Measurements from ENCODE around the gene HLA-DOA. TPM values are rescaled to one million over a fixed set of nuclear protein-coding genes. Genes with fewer than 3 reads are reported as not detected.

Gene HLA-DOA
- total and polyA plus RNA-seq, 4 donors, result 0.69 to 3.0 (median 1.6) TPM

GRCh38 chr6:32964776-32965175 is 44.6 kb downstream of the HLA-DOA start:
- peaks cover 0 to 26% (median 12%) of the 10 kb centered on the region in 4 donors for H3K4me1 ChIP-seq (ENCODE audit: control insufficient read depth in 4 of 4, insufficient read depth in 4 of 4, low read length in 3 of 4)
- no peaks in the 10 kb centered on the region for H3K9me3 ChIP-seq (ENCODE audit: control insufficient read depth in 4 of 4, low read length in 3 of 4)
- H3K4me3 ChIP-seq (ENCODE audit: low read depth in 1 of 3, low read length in 3 of 3), result no peak overlapping the region
- WGBS, result 79% methylated on average over 5 of the region's 5 CpGs
- H3K27me3 ChIP-seq (ENCODE audit: control insufficient read depth in 4 of 4, insufficient read depth in 4 of 4, low read length in 3 of 4), result no peaks in the 10 kb centered on the region
- H3K27ac ChIP-seq (ENCODE audit: low read depth in 1 of 2, low read length in 2 of 2), result no peak overlapping the region
- DNase-seq (ENCODE audit: low spot score), result no peak
- no peaks in the 10 kb centered on the region for H3K36me3 ChIP-seq (ENCODE audit: control insufficient read depth in 4 of 4, insufficient read depth in 3 of 4, low read depth in 1 of 4, low read length in 3 of 4)
- H3K9ac ChIP-seq (ENCODE audit: low read depth in 1 of 2, low read length in 2 of 2), result no peak overlapping the region
- TF ChIP-seq ATF3 (IDR thresholded peaks at IDR 0.05) (no peak), HNF4G (IDR thresholded peaks at IDR 0.05) (no peak), JUND (IDR thresholded peaks at IDR 0.05) (no peak), SP1 (IDR thresholded peaks at IDR 0.05) (no peak)

- peaks cover 0 to 26% (median 12%) of the 10 kb centered on the region in 4 donors for H3K4me1 ChIP-seq (ENCODE audit: control insufficient read depth in 4 of 4, insufficient read depth in 4 of 4, low read length in 3 of 4)
- TF ChIP-seq FOXA2 (IDR thresholded peaks at IDR 0.05), result no peak
- no peak for TF ChIP-seq HNF4A (conservative IDR thresholded peaks at IDR 0.05)
- TF ChIP-seq FOXA1 (IDR thresholded peaks at IDR 0.05), result no peak
- TF ChIP-seq RAD21 (IDR thresholded peaks at IDR 0.05), result no peak
- no peak for TF ChIP-seq MAX (IDR thresholded peaks at IDR 0.05)
- no peak for TF ChIP-seq TAF1 (conservative IDR thresholded peaks at IDR 0.05)
- TF ChIP-seq EGR1 (IDR thresholded peaks at IDR 0.05; ENCODE audit: low read depth in 2 of 2), result no peak
- no peak for TF ChIP-seq GABPA (IDR thresholded peaks at IDR 0.05 in 1 of 2, conservative IDR thresholded peaks at IDR 0.05 in 1 of 2)
- TF ChIP-seq CTCF (IDR thresholded peaks at IDR 0.05; ENCODE audit: low read depth, low read length, missing input control), result no peak
- no peak for TF ChIP-seq JUND (IDR thresholded peaks at IDR 0.05)
- no peak for TF ChIP-seq YY1 (IDR thresholded peaks at IDR 0.05)
- TF ChIP-seq REST (IDR thresholded peaks at IDR 0.05), result no peak
- TF ChIP-seq SP1 (IDR thresholded peaks at IDR 0.05), result no peak
Observed at GRCh38 chr6:32963866-32964265, 45.5 kb downstream of the HLA-DOA start.

More at GRCh38 chr6:32963866-32964265, 45.5 kb downstream of the HLA-DOA start:
- no peak for DNase-seq (ENCODE audit: low spot score)
- Histone ChIP-seq H3K4me3 (ENCODE audit: low read depth in 1 of 3, low read length in 3 of 3) (no peak overlapping the region), H3K27ac (ENCODE audit: low read depth in 1 of 2, low read length in 2 of 2) (no peak overlapping the region), H3K9me3 (ENCODE audit: control insufficient read depth in 4 of 4, low read length in 3 of 4) (no peaks in the 10 kb centered on the region), H3K36me3 (ENCODE audit: control insufficient read depth in 4 of 4, insufficient read depth in 3 of 4, low read depth in 1 of 4, low read length in 3 of 4) (no peaks in the 10 kb centered on the region), H3K27me3 (ENCODE audit: control insufficient read depth in 4 of 4, insufficient read depth in 4 of 4, low read length in 3 of 4) (no peaks in the 10 kb centered on the region), H3K9ac (ENCODE audit: low read depth in 1 of 2, low read length in 2 of 2) (no peak overlapping the region)
- WGBS, result 80% methylated on average over 1 of the region's 1 CpG

Measured in liver (tissue), 9 donors.